SK-N-SH (cell line): ENCODE results near the gene MORC3. TPM values are rescaled to one million over a fixed set of nuclear protein-coding genes. Genes with fewer than 3 reads are reported as not detected.
"Not testable (repeated sequence)": the region's sequence is repeated elsewhere in the genome, so short reads cannot be mapped to it uniquely, and the experiment has no call there.

ENCODE experiments used
- CTCF ChIA-PET: fragments of 300-600, 350-600 bp; formaldehyde crosslinking; extraction: SDS; loops from one replicate; lab custom pipeline; 2021; lab: Yijun Ruan, JAX
- POLR2A ChIA-PET: fragments of 350-600 bp; sonication (Branson Sonifier 250); formaldehyde crosslinking; extraction: SDS; loops from one replicate; lab custom pipeline; 2020; ENCODE audit warnings: antibody characterized with exemption, inconsistent platforms; lab: Yijun Ruan, JAX
- DNase-seq: peaks from one replicate; pipeline ENCODE4 v3.0.0; 2012
- H2AFZ ChIP-seq: fragments of 200-600 bp; sonication (generic); 2 replicates; pipeline ENCODE4 v1.8.1; 2016; ENCODE audit warnings: antibody characterized with exemption, mild to moderate bottlenecking, low read depth
- H3F3A ChIP-seq: fragments of 200-600 bp; sonication (generic); replicated peaks from 2 replicates; pipeline ENCODE3; 2016; ENCODE audit warnings: antibody characterized with exemption, mild to moderate bottlenecking; ENCODE audit not compliant: insufficient read depth
- H3K27ac ChIP-seq, 2 experiments: fragments of 200-500 bp in 1 of 2; fragments of 200-600 bp in 1 of 2; sonication (Bioruptor generic) in 1 of 2; sonication (generic), shearing (Covaris generic) in 1 of 2; 2 replicates each; pipeline versions ENCODE4 v1.5.1 to v1.6.1; 2014 to 2016; ENCODE audit warnings: low read depth in 2 of 2, inconsistent platforms in 1 of 2, low read length in 1 of 2, mild to moderate bottlenecking in 1 of 2, mixed read lengths in 1 of 2
- H3K27me3 ChIP-seq: fragments of 200-600 bp; sonication (generic), shearing (Covaris generic); 2 replicates; pipeline ENCODE4 v1.6.1; 2016; ENCODE audit warnings: mixed run types; ENCODE audit not compliant: insufficient read depth
- H3K36me3 ChIP-seq, 2 experiments: fragments of 200-500 bp in 1 of 2; fragments of 200-600 bp in 1 of 2; sonication (Bioruptor generic) in 1 of 2; sonication (generic) in 1 of 2; replicated peaks in 1 of 2; 2 replicates each; pipeline versions ENCODE3 to v1.5.1; 2014 to 2016; ENCODE audit warnings: low read length in 1 of 2, mild to moderate bottlenecking in 1 of 2; ENCODE audit not compliant: insufficient read depth in 2 of 2, control insufficient read depth in 1 of 2
- H3K4me1 ChIP-seq, 2 experiments: fragments of 200-500 bp in 1 of 2; fragments of 200-600 bp in 1 of 2; sonication (Bioruptor generic) in 1 of 2; sonication (generic), shearing (Covaris generic) in 1 of 2; 2 replicates each; pipeline versions ENCODE4 v1.5.1 to v1.6.1; 2014 to 2016; ENCODE audit warnings: low read depth in 1 of 2, low read length in 1 of 2, mixed run types in 1 of 2; ENCODE audit not compliant: insufficient read depth in 2 of 2, control insufficient read depth in 1 of 2
- H3K4me2 ChIP-seq: fragments of 200-600 bp; sonication (generic), shearing (Covaris generic); 2 replicates; pipeline ENCODE4 v1.6.1; 2017; ENCODE audit warnings: mixed run types
- H3K4me3 ChIP-seq, 2 experiments: fragments of 200-500 bp in 1 of 2; fragments of 200-600 bp in 1 of 2; sonication (Bioruptor generic) in 1 of 2; sonication (generic), shearing (Covaris generic) in 1 of 2; 2 replicates each; pipeline versions ENCODE4 v1.5.1 to v1.8.1; 2014 to 2016; ENCODE audit warnings: low read depth in 2 of 2, inconsistent platforms in 1 of 2, low read length in 1 of 2, mild to moderate bottlenecking in 1 of 2, mixed read lengths in 1 of 2, moderate library complexity in 1 of 2
- H3K79me2 ChIP-seq: fragments of 200-600 bp; sonication (generic); 2 replicates; pipeline ENCODE4 v1.8.1; 2017; ENCODE audit warnings: mild to moderate bottlenecking; ENCODE audit not compliant: insufficient read depth
- H3K9ac ChIP-seq: fragments of 200-600 bp; sonication (generic); 2 replicates; pipeline ENCODE4 v1.6.1; 2017; ENCODE audit warnings: mixed run types
- H3K9me2 ChIP-seq: fragments of 200-600 bp; sonication (generic); 2 replicates; pipeline ENCODE4 v1.6.1; 2017; ENCODE audit warnings: mixed run types
- H3K9me3 ChIP-seq: fragments of 200-600 bp; sonication (generic); 2 replicates; pipeline ENCODE4 v1.6.1; 2017; ENCODE audit warnings: mixed run types, mild to moderate bottlenecking, moderate library complexity
- H4K20me1 ChIP-seq: fragments of 200-600 bp; sonication (generic); 2 replicates; pipeline ENCODE4 v1.6.1; 2017; ENCODE audit warnings: mild to moderate bottlenecking, mixed run types; ENCODE audit not compliant: insufficient read depth
- FOXJ3 ChIP-seq: sonication (generic); formaldehyde crosslinking; IDR thresholded peaks from 2 replicates; pipeline ENCODE4 v1.5.1; 2020; ENCODE audit warnings: mild to moderate bottlenecking, missing genetic modification reagents
- IRF3 ChIP-seq: fragments of 150-350 bp; IDR thresholded peaks from 2 replicates; pipeline ENCODE4 v1.6.1; 2016; ENCODE audit warnings: mild to moderate bottlenecking, low read depth, low read length
- MEF2A ChIP-seq: IDR thresholded peaks from 2 replicates; pipeline ENCODE4 v1.4.0; 2012; ENCODE audit warnings: low read depth, borderline replicate concordance
- POLR2AphosphoS5 ChIP-seq: IDR thresholded peaks from 2 replicates; pipeline ENCODE4 v1.6.1; 2012; ENCODE audit warnings: low read depth, low read length
- RAD21 ChIP-seq: IDR thresholded peaks from 2 replicates; pipeline ENCODE4 v1.6.1; 2012; ENCODE audit warnings: mild to moderate bottlenecking, low read length
- RFX5 ChIP-seq: IDR thresholded peaks from 2 replicates; pipeline ENCODE4 v1.6.1; 2012; ENCODE audit warnings: mild to moderate bottlenecking, improper control_type of control experiment, low read length
- SIN3A ChIP-seq: IDR thresholded peaks from 2 replicates; pipeline ENCODE4 v1.6.1; 2012; ENCODE audit warnings: low read depth, mild to moderate bottlenecking, low read length, moderate library complexity, borderline replicate concordance
- SMC3 ChIP-seq: IDR thresholded peaks from 2 replicates; pipeline ENCODE4 v1.6.1; 2012; ENCODE audit warnings: low read depth, low read length, improper control_type of control experiment
- TAF1 ChIP-seq: IDR thresholded peaks from 2 replicates; pipeline ENCODE4 v1.6.1; 2012; ENCODE audit warnings: low read depth, mild to moderate bottlenecking, low read length, moderate library complexity, borderline replicate concordance
- WGBS: methylation state at CpG from one replicate; pipeline ENCODE4 v1.1.6; 2017; ENCODE audit warnings: low lambda C conversion rate; 5-methylcytosine and 5-hydroxymethylcytosine counted together
- polyA plus RNA-seq, 3 experiments: library from polyadenylated mRNA; depleted of rRNA; stranded (reverse); fragments of >200 nt; gene quantifications; 2 replicates each; pipeline ENCODE4 v1.2.3, GENCODE V29; 2012
- TF ChIP-seq, protein P1 (sequence below): IDR thresholded peaks from 2 replicates; pipeline ENCODE4 v1.4.0; 2012; ENCODE audit warnings: low read depth, borderline replicate concordance

Gene MORC3
- polyA plus RNA-seq, 1 of the 3 experiments (the other 2 are of a cell fraction): 8.2 TPM

GRCh38 chr21:36338975-36339374 lies 19.0 kb downstream of the MORC3 start (continued):
- TF ChIP-seq IRF3: no peak
- TF ChIP-seq POLR2AphosphoS5: no peak
- no peak for TF ChIP-seq MEF2A
- no peak for TF ChIP-seq RAD21
- no peak for TF ChIP-seq TAF1
- no peak for TF ChIP-seq FOXJ3

- H3K4me1 ChIP-seq, H3K9me3 ChIP-seq, H3K9me2 ChIP-seq, CTCF ChIA-PET, H3K27ac ChIP-seq, H3K27me3 ChIP-seq, H3K4me3 ChIP-seq, H3K4me2 ChIP-seq, H3K9ac ChIP-seq, DNase-seq, H2AFZ ChIP-seq, POLR2A ChIA-PET, H4K20me1 ChIP-seq: not testable (repeated sequence)
- Histone ChIP-seq H3K36me3 (peaks cover 40 to 66% of the 10 kb centered on the region in 2 experiments), H3K79me2 (peaks cover 11% of the 10 kb centered on the region), H3F3A (peaks cover 11% of the 10 kb centered on the region)
- WGBS: 98% methylated on average over 7 of the region's 7 CpGs
These were observed 22.6 kb downstream of the MORC3 start for GRCh38 chr21:36342581-36342980.

DNA sequence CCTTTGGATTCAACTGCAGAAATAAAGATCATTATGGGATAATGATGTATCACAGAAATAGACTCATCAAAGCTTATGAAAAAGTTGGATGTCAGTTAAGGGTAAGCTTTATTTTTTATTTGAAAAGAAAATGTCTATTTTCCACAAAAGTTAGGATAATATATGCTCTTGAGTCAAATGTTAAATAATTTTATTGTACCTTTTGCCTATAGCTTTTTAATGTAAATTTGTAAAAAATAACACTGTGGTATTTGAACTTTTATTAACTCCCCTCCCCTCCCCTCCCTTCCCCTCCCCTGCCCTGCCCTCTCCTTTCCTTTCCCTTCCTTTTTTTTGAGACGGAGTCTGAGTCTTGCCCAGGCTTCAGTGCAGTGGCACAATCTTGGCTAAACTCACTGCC lies 24.9 kb downstream of the MORC3 start:
- Histone ChIP-seq H3K9ac (no peak overlapping the region), H3K4me1 (peaks cover 0 to 6% of the 10 kb centered on the region in 2 experiments; a peak in 1 of 4 replicates), H3K36me3 (peaks cover 32 to 63% of the 10 kb centered on the region in 2 experiments), H3F3A (peaks cover 22% of the 10 kb centered on the region), H3K79me2 (peaks cover 11% of the 10 kb centered on the region), H2AFZ (no peak overlapping the region), H3K9me3 (no peaks in the 10 kb centered on the region), H3K27ac (no peak overlapping the region), H4K20me1 (no peaks in the 10 kb centered on the region), H3K9me2 (no peaks in the 10 kb centered on the region), H3K27me3 (no peaks in the 10 kb centered on the region), H3K4me2 (no peak overlapping the region), H3K4me3 (no peak overlapping the region)
- TF ChIP-seq, protein P1, sequence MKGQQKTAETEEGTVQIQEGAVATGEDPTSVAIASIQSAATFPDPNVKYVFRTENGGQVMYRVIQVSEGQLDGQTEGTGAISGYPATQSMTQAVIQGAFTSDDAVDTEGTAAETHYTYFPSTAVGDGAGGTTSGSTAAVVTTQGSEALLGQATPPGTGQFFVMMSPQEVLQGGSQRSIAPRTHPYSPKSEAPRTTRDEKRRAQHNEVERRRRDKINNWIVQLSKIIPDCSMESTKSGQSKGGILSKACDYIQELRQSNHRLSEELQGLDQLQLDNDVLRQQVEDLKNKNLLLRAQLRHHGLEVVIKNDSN: no peak
- TF ChIP-seq SIN3A (no peak), SMC3 (no peak), RFX5 (no peak), POLR2AphosphoS5 (no peak)
- WGBS: 100% methylated on average over 1 of the region's 1 CpG
- POLR2A ChIA-PET: no interaction called here
- CTCF ChIA-PET: interaction anchor here (1.1 to 1.7 kb wide), 4 partner anchors 9 to 203 kb away, joined by 3 to 7 read pairs (median 4); no protein-coding TSS in a partner anchor
- DNase-seq: no peak
